NB4 (cell line): Measurements from ENCODE around the gene XDH.
A peak's percentile ranks its signal among the peaks of the same experiment; 100 is the strongest.

Experiments used
- DNase-seq: peaks from one replicate; pipeline ENCODE4 v3.0.0; 2010; ENCODE audit warnings: low read depth
- H3K4me3 ChIP-seq: one replicate; pipeline ENCODE4 v1.5.1; 2011; ENCODE audit warnings: mild to moderate bottlenecking, low read depth, low read length, moderate library complexity
- MAX ChIP-seq: IDR thresholded peaks from 2 replicates; pipeline ENCODE4 v1.6.1; 2011; ENCODE audit warnings: low read depth, low read length
- MYC ChIP-seq: IDR thresholded peaks from 2 replicates; pipeline ENCODE4 v1.6.1; 2011; ENCODE audit warnings: low read depth, low read length
- POLR2A ChIP-seq: IDR thresholded peaks from 2 replicates; pipeline ENCODE4 v1.6.1; 2011; ENCODE audit warnings: mild to moderate bottlenecking; ENCODE audit not compliant: insufficient read length; ENCODE audit errors: extremely low read depth
- TF ChIP-seq, protein P1 (sequence below): IDR thresholded peaks from one replicate; pipeline ENCODE4 v1.5.1; 2012; ENCODE audit warnings: low read depth, low read length

Gene XDH

DNA sequence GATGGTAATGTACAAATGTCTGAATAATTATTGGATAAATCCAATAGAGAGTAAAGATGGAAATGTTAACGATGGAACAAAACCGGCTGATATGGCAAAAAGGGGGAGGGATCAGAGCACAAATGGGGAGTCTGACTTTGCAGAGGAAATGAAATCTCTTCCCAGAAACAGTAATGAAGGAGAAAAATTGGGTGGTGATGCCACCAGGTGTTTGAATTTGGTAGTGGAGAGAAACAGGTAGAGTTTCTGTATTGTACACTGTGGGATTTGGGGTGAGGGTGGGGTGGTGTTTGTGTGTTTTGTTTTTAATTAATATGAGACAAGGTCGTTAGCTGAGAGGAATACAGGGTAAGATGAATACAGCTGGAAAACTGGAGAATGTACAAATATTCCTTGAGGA, 20.4 kb upstream of the XDH start:
- TF ChIP-seq POLR2A (no peak), MYC (no peak), MAX (no peak)
- DNase-seq, result no peak
- H3K4me3 ChIP-seq, result no peak overlapping the region

GRCh38 chr2:31433541-31433940, 19.0 kb upstream of the XDH start:
- DNase-seq, result no peak
- H3K4me3 ChIP-seq, result no peak overlapping the region
- TF ChIP-seq, protein P1, sequence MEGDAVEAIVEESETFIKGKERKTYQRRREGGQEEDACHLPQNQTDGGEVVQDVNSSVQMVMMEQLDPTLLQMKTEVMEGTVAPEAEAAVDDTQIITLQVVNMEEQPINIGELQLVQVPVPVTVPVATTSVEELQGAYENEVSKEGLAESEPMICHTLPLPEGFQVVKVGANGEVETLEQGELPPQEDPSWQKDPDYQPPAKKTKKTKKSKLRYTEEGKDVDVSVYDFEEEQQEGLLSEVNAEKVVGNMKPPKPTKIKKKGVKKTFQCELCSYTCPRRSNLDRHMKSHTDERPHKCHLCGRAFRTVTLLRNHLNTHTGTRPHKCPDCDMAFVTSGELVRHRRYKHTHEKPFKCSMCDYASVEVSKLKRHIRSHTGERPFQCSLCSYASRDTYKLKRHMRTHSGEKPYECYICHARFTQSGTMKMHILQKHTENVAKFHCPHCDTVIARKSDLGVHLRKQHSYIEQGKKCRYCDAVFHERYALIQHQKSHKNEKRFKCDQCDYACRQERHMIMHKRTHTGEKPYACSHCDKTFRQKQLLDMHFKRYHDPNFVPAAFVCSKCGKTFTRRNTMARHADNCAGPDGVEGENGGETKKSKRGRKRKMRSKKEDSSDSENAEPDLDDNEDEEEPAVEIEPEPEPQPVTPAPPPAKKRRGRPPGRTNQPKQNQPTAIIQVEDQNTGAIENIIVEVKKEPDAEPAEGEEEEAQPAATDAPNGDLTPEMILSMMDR, result no peak
- no peak for TF ChIP-seq POLR2A

- TF ChIP-seq, protein P1, result no peak
- TF ChIP-seq MYC (no peak), POLR2A (no peak), MAX (no peak)
- no peak for DNase-seq
- H3K4me3 ChIP-seq, result no peak overlapping the region
Observed at GRCh38 chr2:31430439-31431165, 16.1 kb upstream of the XDH start.

- no peak for TF ChIP-seq MYC
- TF ChIP-seq, protein P1, result no peak
- TF ChIP-seq POLR2A, result no peak
- no peak for TF ChIP-seq MAX
- no peak for DNase-seq
- no peak overlapping the region for H3K4me3 ChIP-seq
Observed at GRCh38 chr2:31429759-31430438, 15.4 kb upstream of the XDH start.

GRCh38 chr2:31429040-31429439, 14.5 kb upstream of the XDH start:
- H3K4me3 ChIP-seq, result no peak overlapping the region
- TF ChIP-seq POLR2A (no peak), MAX (no peak), MYC (no peak)
- TF ChIP-seq, protein P1, result no peak
- no peak for DNase-seq

DNA sequence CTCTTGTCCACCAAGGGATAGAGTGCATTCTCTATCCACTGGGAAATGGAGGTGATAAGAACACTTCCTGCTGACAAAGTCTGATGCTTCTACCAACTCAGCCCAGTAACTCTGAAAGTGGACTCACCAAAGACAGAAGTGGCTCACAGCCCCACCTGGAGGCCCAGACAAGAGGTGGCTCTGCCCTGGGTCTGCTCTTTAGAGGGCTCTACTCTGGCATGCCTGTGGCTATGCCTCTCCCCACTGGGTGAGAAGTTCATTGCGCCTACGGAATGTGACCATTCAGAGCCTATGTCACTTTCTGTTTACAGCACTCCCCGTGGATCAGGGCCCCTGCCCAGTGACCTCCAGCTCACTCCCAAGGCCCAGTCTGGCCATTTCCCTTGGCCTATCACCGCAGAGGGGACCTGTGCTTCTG, 13.5 kb upstream of the XDH start:
- peak; percentile 16 for DNase-seq
- no peak for TF ChIP-seq POLR2A
- TF ChIP-seq, protein P1, result peak; percentile 5
- TF ChIP-seq MYC, result no peak
- no peak for TF ChIP-seq MAX
- no peak overlapping the region for H3K4me3 ChIP-seq
